Skeletal muscle satellite cell (primary cell): ENCODE measurements around the gene PRELID2.
A peak's percentile ranks its signal among the peaks of the same experiment; 100 is the strongest.

Experiments
- H3K27me3 ChIP-seq: 2 replicates; pipeline ENCODE4 v1.7.0; 2013; ENCODE audit warnings: low read length; ENCODE audit not compliant: control insufficient read depth, insufficient read depth
- H3K36me3 ChIP-seq: 2 replicates; pipeline ENCODE4 v1.7.0; 2013; ENCODE audit warnings: mild to moderate bottlenecking, control low read depth, low read length; ENCODE audit not compliant: insufficient read depth
- H3K4me1 ChIP-seq: 2 replicates; pipeline ENCODE4 v1.7.0; 2013; ENCODE audit warnings: low read length; ENCODE audit not compliant: control insufficient read depth, insufficient read depth
- H3K4me2 ChIP-seq: 2 replicates; pipeline ENCODE4 v1.7.0; 2013; ENCODE audit warnings: mild to moderate bottlenecking, low read length
- H3K4me3 ChIP-seq: 2 replicates; pipeline ENCODE4 v1.7.0; 2013; ENCODE audit warnings: low read length
- H3K9ac ChIP-seq: 2 replicates; pipeline ENCODE4 v1.7.0; 2013; ENCODE audit warnings: mild to moderate bottlenecking, low read depth, low read length, moderate library complexity
- H3K9me3 ChIP-seq: replicated peaks from 2 replicates; pipeline ENCODE4 v1.7.0; 2013; ENCODE audit warnings: mild to moderate bottlenecking, control low read depth, low read length

The PRELID2 gene

GRCh38 chr5:145793574-145793973, 41.6 kb downstream of the PRELID2 start:
- Histone ChIP-seq H3K4me3 (no peak overlapping the region), H3K4me2 (no peak overlapping the region), H3K4me1 (peaks cover 6% of the 10 kb centered on the region), H3K36me3 (no peaks in the 10 kb centered on the region), H3K9ac (no peak overlapping the region), H3K9me3 (no peaks in the 10 kb centered on the region), H3K27me3 (no peaks in the 10 kb centered on the region)

- Histone ChIP-seq H3K9me3 (no peaks in the 10 kb centered on the region), H3K4me1 (peaks cover 6% of the 10 kb centered on the region), H3K27me3 (no peaks in the 10 kb centered on the region), H3K4me2 (no peak overlapping the region), H3K36me3 (no peaks in the 10 kb centered on the region), H3K9ac (no peak overlapping the region), H3K4me3 (no peak overlapping the region)
Measured at GRCh38 chr5:145792840-145793239, 42.3 kb downstream of the PRELID2 start.

GRCh38 chr5:145791866-145792265, 43.3 kb downstream of the PRELID2 start:
- Histone ChIP-seq H3K4me3 (no peak overlapping the region), H3K36me3 (no peaks in the 10 kb centered on the region), H3K9ac (no peak overlapping the region)

GRCh38 chr5:145787996-145788395, 47.1 kb downstream of the PRELID2 start:
- no peak overlapping the region for H3K4me2 ChIP-seq
- no peak overlapping the region for H3K9ac ChIP-seq
- H3K9me3 ChIP-seq, result no peaks in the 10 kb centered on the region
- no peaks in the 10 kb centered on the region for H3K36me3 ChIP-seq
- no peak overlapping the region for H3K4me3 ChIP-seq
- H3K27me3 ChIP-seq, result no peaks in the 10 kb centered on the region
- H3K4me1 ChIP-seq, result no peaks in the 10 kb centered on the region

More at GRCh38 chr5:145791866-145792265, 43.3 kb downstream of the PRELID2 start:
- Histone ChIP-seq H3K4me1 (no peaks in the 10 kb centered on the region), H3K27me3 (no peaks in the 10 kb centered on the region), H3K4me2 (no peak overlapping the region), H3K9me3 (no peaks in the 10 kb centered on the region)

- Histone ChIP-seq H3K4me1 (no peaks in the 10 kb centered on the region), H3K4me3 (no peak overlapping the region), H3K9me3 (no peaks in the 10 kb centered on the region), H3K4me2 (no peak overlapping the region), H3K27me3 (no peaks in the 10 kb centered on the region), H3K9ac (no peak overlapping the region), H3K36me3 (no peaks in the 10 kb centered on the region)
Measured at GRCh38 chr5:145787507-145787906, 47.6 kb downstream of the PRELID2 start.

- Histone ChIP-seq H3K36me3 (no peaks in the 10 kb centered on the region), H3K9me3 (no peaks in the 10 kb centered on the region), H3K4me3 (no peak overlapping the region), H3K4me1 (no peaks in the 10 kb centered on the region), H3K4me2 (no peak overlapping the region), H3K27me3 (no peaks in the 10 kb centered on the region), H3K9ac (no peak overlapping the region)
Measured at GRCh38 chr5:145787001-145787400, 48.1 kb downstream of the PRELID2 start.

GRCh38 chr5:145780982-145781381, 54.2 kb downstream of the PRELID2 start:
- no peak overlapping the region for H3K4me3 ChIP-seq
- no peak overlapping the region for H3K9ac ChIP-seq
- no peaks in the 10 kb centered on the region for H3K27me3 ChIP-seq
- H3K36me3 ChIP-seq, result no peaks in the 10 kb centered on the region
- H3K9me3 ChIP-seq, result no peaks in the 10 kb centered on the region
- peaks cover 25% of the 10 kb centered on the region for H3K4me1 ChIP-seq
- no peak overlapping the region for H3K4me2 ChIP-seq

- peak overlapping the region; percentile 16 for H3K4me2 ChIP-seq
- H3K9ac ChIP-seq, result no peak overlapping the region
- no peaks in the 10 kb centered on the region for H3K9me3 ChIP-seq
- no peaks in the 10 kb centered on the region for H3K27me3 ChIP-seq
- H3K4me1 ChIP-seq, result peaks cover 33% of the 10 kb centered on the region
- H3K4me3 ChIP-seq, result no peak overlapping the region
- H3K36me3 ChIP-seq, result no peaks in the 10 kb centered on the region
Measured at GRCh38 chr5:145778144-145778900, 56.8 kb downstream of the PRELID2 start.

GRCh38 chr5:145777445-145778063, 57.6 kb downstream of the PRELID2 start:
- no peak overlapping the region for H3K4me3 ChIP-seq
- no peaks in the 10 kb centered on the region for H3K9me3 ChIP-seq
- no peaks in the 10 kb centered on the region for H3K36me3 ChIP-seq
- H3K4me1 ChIP-seq, result peaks cover 33% of the 10 kb centered on the region
- no peaks in the 10 kb centered on the region for H3K27me3 ChIP-seq
- no peak overlapping the region for H3K4me2 ChIP-seq
- no peak overlapping the region for H3K9ac ChIP-seq

GRCh38 chr5:145776886-145777285, 58.3 kb downstream of the PRELID2 start:
- H3K4me1 ChIP-seq, result peaks cover 33% of the 10 kb centered on the region
- H3K4me2 ChIP-seq, result peak overlapping the region; percentile 63
- H3K27me3 ChIP-seq, result no peaks in the 10 kb centered on the region
- H3K9me3 ChIP-seq, result no peaks in the 10 kb centered on the region
- peak overlapping the region; percentile 35 for H3K9ac ChIP-seq
- H3K4me3 ChIP-seq, result no peak overlapping the region
- H3K36me3 ChIP-seq, result no peaks in the 10 kb centered on the region

GRCh38 chr5:145775893-145776444, 59.2 kb downstream of the PRELID2 start:
- peaks cover 33% of the 10 kb centered on the region for H3K4me1 ChIP-seq
- H3K27me3 ChIP-seq, result no peaks in the 10 kb centered on the region
- no peaks in the 10 kb centered on the region for H3K36me3 ChIP-seq
- no peaks in the 10 kb centered on the region for H3K9me3 ChIP-seq
- H3K9ac ChIP-seq, result peak overlapping the region; percentile 35
- peak overlapping the region; percentile 7 for H3K4me3 ChIP-seq
- H3K4me2 ChIP-seq, result peak overlapping the region; percentile 63
